ENCODE measurements around the gene ASB11.
"Not testable (repeated sequence)": the region's sequence is repeated elsewhere in the genome, so short reads cannot be mapped to it uniquely, and the experiment has no call there.

ASB11 gene

DNA sequence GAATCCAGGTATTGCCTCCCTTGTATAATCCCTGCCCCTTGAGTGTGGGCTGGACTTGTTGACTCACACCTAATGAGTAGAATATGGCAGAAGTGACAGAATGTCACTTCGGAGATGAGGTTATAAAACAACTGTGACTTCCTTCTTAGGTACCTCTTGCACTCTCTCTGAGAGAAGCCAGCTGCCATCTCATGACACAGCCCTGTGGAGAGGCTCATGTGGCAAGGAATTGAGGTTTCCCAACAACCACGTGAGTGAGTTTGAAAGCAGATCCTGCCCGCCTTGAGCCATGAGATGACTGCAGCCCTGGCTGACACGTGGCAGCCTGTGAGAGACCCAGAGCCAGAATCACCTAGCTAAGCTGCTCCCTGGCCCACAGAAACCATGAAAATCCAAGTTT, 13.5 kb downstream of the ASB11 start:
- no peak for DNase-seq

DNA sequence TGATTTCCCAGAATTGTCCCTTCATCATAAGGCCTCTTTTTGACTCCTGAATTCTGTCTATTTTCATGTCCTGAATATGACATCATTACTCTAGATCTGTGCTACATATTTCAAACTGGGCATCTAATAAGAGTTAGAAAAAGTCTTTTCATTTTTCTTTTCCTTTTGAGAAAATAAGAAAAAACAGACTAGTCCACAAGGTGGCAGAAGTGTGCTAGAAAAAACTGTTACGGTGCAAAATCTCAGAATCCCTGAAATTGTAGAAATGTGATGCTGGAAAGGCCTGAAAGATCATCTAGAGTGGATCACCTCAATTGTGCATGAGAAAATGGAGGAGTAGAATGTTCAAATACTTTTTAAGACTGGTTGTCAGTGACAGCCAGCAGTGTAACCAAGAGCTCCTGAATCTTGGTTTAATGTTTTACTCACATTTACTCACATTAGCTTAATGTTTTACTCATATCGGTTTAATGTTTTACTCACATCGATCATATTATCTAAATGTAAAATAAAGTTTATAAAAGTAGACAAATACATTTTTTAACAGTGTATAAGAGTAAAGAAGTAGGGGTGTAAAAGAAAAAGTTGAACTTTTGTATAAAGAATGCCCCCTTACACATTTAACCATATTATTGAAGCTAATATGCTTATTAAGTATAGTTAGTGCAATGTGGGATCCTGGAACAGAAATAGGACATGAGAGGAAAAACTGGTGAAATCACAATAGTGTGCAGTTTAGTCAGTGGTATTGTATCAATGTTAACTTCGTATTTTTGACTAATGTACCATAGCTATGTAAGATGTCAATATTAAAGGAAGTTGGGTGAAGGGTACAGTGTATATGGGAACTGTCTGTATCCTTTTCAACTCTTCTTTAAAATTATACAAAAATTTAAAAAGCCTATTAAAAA, 15.2 kb downstream of the ASB11 start:
- peak; percentile 3 for DNase-seq

DNA sequence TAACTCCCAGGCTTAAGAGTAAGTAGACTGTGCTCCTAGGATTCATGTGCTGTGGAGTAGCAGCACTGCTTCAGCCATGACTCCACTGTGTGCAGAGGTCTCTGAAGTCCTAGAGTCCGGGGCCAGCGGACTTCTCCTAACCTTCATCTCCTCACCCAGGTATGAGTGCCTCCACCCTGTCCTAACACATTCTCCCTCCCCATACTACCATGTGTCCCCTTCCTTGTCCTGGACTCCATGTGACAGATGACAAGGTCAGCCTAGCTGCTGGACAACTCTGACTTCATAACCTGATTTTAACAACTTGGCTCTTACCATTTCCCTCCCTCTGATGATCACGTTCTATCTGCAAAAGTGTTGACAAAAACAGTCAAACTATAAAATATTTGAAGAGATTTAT, 16.7 kb downstream of the ASB11 start:
- DNase-seq = no peak

DNA sequence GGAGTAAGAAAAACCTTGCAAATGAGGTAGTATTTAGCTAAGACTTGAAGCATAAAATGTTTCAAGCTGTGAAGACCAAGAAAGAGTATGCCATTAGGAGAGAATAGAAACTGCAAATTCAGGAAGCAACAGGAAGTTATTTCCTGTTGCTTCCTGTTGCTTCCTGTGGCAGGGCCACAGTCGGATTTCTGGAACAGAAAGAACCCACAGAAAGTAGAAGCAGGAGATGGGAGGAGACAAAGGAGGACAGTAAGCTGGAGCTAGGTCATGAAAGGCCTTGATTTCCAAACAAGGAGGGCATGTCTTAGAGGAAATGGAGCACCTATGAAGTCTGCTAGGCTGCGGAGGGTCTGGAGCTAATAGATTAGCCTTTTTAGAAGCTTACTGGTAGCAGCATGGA, 17.2 kb downstream of the ASB11 start:
- no peak for DNase-seq

DNA sequence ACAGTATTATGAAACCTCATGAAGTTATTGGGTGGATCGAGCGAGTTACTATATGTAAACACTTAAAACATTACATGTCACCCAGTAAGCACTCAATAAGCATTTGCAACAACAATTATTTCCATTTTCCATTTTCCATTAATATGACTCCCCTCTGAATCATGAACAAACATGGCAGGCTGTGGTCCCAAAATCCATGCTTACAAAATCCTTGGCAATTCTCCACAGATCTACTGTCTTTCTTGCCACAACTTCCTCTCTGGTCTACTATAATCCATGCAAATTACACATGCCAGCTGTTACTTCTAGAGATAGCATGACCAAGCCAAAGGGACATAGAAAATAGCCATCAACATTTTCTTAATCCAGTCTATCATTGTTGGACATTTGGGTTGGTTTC, 22.0 kb downstream of the ASB11 start:
- no peak for DNase-seq

DNA sequence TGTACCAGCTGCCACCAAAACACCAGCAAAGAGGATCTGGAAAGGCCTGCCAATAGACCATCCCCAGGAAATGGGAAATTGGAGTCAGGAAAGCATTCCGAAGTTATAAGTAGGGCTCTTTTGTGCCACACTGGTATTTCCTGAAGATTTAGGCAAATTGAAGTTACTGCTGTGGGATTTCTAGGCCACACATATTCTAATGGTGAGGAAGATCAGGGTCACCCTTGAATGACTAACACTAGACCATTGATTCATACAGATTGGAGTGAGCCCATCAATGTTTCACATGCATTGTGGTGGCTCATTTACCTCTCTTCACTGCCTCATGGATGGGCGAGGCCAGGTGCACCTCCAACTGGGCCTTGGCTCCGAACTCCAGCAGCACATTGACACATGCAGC, 22.6 kb downstream of the ASB11 start:
- DNase-seq = no peak

DNA sequence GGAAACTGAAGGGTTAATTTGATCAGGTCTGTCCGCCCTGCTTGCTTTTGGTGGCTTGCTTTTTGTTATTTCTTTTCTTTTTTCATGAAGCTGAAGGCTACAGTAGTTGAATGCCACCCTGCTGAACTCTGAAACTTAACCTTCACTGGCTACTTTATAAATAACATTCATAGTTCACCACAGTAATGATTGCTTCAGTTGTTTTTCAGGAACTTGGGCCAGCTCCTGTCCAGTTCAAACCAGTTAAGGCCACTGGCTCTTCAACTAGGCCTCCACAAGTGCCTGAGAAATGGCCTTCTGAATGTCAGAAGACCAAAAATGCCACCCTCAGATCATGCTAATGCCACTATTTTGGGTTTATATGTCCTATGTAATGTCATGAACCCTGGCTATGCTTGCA, 37.8 kb downstream of the ASB11 start:
- no peak for DNase-seq

DNA sequence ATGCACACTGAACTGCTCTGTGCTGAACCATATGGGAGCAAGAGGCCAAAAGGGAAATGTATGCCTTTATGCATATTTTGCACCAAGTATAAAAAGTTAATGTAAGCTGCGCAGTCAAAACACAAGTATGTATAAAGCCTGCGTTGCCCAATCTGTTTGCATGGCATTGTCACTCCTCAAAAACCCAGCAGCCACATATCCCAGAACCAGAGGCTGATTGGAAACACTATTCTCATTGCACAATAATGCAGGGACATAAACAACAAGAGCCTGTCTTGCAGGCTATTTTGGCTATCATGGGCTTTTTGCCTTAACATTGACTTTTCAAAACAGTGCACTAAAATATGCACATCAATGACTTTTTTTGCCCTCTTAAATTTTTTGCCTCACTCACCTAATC, 40.5 kb downstream of the ASB11 start:
- DNase-seq = no peak

DNA sequence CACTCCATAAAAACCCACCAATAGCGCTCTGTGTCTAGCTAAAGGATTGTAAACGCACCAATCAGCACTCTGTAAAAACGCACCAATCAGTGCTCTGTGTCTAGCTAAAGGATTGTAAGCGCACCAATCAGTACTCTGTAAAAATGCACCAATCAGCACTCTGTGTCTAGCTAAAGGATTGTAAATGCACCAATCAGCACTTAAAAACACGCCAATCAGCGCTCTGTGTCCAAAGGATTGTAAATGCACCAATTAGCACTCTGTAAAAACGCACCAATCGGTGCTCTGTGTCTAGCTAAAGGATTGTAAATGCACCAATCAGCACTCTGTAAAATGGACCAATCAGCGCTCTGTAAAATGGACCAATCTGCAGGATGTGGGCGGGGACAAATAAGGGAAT, 42.2 kb downstream of the ASB11 start:
- not testable (repeated sequence) for DNase-seq

DNA sequence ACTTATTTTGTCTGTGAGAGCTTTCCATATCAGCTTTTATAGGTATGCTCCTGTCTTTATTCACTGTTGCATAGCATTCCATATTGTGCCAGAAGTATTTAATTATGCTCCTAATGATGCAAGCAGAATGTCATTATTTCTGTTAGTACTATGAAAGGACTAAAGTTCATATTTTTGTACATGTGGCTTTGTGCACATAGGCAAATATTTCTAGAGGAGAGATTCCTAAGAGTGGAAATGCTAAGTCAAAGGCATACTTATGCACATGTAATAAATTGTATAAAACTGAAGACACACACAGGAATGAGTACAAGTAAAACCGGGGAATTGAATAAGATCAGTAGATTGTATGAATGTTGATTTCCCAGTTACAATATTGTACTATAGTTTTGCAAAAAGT, 43.7 kb downstream of the ASB11 start:
- DNase-seq = no peak

DNA sequence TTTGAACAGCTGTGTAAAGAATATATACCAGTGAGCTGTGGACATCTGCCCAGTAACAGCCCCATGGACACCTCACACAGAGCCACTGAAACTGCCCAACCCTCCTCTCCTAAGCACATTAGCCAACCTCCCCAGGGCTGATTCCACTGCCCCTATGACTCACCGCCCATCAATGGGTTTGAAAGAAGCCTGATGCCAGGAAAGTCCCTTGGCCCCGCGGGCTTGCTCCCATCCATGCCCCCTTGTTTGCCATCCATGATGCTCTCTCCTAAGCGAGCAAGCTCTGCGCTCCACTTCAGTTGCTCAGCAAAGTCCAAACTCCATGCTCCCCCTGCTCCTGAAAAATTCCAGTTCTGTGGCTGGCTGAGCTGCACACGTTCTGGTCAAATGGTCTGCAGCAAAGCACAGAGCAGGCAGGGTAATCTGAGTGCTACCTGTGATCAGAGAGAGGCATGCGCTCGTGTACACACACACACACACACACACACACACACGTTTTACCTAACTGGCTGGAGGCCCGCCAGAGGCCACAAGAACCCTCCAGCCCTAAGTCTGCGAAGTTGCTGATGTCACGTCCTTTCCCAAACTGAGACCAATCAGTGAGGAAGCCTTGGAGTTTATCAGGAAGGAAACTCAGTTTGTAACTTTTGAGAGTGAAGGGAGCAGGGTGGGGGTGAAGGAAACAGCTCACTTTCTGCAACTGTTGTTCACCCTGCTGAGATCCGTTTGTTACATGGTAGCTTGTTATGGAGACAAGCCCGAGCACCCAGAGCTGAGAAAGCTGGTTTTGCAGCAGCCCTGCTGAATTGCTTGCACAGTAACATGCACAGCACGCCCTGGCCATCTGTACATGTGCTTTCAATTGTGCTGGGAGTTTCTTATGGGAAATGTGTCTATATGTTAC, 45.6 kb downstream of the ASB11 start, which contains the start of gene ASB9:
ASB9 (minus strand) TSS at position 466 of the 904 bp plus-strand sequence; CDS start at position 257, 209 bp downstream.
- DNase-seq = peak; percentile 19

DNA sequence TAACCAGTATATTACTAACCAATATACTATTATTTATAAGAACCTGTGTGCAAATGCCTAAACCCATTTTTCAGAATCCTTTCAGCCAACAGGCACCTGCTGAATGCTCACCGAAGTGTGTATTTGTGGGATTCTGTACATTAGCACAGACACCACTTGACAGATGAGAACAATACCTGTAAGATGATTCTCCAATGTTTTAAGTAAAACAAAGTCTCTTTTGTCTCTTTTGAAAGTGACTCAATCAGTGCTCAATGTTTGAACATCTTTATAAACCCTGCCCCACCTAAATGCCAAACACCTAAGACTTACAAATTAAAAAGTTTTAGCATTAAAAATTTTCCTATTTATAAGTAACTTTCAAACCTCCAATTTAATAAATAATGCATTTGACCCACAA, 46.3 kb downstream of the ASB11 start:
- DNase-seq = no peak

DNA sequence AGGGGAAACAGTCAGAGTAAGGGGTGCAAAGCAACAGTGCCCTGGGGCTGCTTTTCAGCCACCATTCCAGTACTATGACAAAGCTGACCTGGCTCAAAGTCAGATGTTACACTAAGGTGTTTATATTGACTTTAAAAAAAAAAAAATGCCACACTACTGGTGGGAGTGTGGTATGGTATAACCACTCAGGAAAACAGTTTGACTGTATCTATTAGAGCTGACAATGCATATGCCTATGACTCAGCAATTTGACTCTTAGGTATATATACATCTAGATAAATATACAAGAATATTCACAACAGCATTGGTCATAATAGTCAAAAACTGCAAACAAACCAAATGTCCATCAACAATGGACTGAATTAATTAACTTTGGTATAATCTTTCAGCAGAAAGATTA, 60.6 kb downstream of the ASB11 start:
- DNase-seq = no peak

DNA sequence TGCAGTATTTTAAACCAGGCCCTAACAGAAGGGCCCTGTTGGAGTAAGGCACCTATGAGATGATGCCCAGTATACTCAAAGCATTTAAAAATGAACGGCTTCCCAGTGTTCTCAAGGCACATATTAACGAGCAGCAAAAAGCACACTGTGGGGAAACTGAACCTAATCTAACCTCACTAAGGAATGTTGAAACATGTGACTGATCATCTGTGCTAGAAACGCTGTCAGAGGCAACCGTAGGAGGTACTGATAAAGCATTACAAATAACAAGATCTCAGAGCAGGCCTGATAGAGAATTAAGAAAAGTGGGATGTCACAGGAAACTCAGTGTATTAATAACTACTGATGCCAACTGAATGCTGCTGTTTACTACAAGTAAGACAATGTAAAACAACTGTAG, 69.5 kb downstream of the ASB11 start:
- no peak for DNase-seq

DNA sequence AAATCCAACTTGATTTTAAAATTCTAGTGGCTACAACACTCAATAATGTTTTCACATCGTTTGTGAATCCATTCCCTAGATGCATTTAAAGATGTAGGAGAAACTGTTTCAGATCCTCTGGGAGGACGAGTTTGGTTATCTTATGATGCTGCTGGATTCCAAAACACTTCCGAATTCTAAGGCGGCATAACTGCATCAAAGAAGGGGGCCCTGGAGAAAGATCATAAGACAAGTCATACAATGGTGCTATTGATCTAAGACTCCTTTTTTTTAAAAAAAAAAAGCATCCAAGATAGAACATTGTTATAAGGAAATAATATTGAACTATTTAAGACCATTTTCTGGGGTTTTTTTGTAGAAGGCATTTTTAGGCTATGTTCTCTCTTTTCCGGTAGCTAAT, 71.0 kb downstream of the ASB11 start:
- DNase-seq = no peak

DNA sequence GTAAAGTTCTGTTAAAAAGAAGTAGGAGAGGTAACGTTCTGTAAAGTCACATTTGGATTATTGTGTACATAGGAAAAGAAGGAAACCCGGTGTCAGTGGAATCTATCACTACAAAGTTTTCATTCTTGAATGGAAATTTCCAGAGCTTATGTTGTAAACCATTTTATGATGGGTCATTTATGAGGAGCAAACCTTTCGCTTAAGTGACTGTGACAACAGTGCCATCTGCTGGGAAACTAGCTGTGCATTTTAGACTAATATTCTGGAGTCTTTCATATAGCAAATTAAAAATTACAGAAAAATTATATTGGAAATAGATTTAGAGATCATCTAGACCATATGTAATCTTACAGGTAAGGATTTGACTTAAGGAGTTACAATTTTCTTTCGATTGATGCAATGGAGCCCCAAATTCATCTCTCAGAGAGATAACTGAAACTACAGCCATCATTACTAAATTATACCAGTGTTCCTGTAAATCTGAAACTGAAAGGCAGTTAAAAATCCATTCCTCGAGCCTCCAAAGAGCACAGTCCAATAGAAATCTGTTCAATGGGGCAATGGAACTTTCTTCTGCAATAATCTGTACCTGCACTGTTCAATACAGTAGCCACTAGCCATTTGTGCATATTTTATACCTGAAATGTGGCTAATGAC, 72.4 kb downstream of the ASB11 start:
- DNase-seq = peak; percentile 33

DNA sequence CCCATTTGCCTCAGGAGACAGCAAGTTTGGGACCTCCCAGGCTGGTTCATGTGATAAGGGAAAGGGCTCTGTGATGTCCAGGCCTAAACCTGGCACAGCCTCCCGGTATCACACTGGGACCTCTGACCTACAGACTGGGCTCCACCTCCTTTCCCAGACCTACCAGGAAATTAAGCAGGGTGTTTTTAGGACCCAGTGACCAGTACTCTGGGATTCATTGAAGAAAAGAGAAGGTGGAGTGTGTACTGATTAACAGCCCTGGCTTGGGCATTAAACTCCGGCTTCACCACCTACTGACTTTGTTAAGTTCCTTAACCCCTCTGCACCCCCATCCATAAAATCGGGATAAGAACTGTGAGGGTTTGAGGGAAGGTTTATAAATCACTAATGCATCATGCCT, 74.1 kb downstream of the ASB11 start:
- no peak for DNase-seq

DNA sequence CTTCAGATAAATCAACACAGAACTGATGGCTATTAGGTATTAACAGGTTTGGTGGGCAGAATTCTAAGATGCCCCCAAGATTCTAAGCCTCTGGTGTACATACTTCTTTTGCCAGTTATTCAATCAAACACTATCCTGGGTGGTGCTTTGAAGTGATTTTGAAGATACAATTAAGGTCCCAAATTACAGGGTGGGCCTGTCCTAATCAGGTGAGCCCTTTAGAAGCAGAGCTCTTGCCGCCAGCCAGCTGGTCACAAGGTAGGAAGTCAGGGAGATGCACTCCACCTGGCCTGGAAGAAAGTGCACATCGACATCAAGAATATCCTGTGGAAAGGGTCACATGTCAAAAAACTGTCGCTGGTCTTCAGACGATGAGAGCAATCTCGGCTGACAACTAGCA, 75.0 kb downstream of the ASB11 start:
- no peak for DNase-seq

DNA sequence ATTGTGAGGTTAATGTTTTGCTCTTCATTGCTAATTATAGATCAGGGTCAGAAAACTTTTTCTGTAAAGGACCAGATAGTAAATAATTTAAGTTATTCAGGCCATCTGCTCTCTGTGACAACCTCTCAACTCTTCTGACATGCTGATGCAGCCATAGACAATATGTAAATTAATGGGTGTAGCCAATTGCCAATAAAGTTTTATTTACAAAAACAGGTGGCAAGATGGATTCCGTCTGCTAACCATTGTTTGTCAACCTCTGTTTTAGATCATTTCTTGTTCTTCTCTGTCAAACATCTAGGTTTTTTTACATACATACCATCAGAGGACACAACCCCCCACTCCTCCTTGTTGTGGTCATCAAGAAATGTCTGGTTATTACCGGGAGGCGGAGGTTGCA, 79.3 kb downstream of the ASB11 start:
- no peak for DNase-seq

DNA sequence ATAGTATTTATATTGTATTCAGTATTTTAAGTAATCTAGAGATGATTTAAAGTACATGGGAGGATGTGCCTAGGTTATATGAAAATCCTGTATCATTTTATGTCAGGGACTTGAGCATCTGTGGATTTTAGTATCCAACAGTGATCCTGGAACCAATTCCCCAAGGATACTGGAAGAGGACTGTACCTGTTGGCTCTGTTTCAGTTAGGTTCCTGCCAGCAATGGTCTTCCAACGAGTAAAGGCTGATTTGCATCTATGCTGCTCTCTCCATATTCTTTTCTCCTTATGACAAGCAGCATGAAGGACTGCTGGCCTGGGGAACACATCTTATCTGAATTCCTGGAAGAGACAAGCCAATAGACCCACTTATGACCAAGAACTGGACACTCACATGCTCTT, 80.4 kb downstream of the ASB11 start:
- no peak for DNase-seq

DNA sequence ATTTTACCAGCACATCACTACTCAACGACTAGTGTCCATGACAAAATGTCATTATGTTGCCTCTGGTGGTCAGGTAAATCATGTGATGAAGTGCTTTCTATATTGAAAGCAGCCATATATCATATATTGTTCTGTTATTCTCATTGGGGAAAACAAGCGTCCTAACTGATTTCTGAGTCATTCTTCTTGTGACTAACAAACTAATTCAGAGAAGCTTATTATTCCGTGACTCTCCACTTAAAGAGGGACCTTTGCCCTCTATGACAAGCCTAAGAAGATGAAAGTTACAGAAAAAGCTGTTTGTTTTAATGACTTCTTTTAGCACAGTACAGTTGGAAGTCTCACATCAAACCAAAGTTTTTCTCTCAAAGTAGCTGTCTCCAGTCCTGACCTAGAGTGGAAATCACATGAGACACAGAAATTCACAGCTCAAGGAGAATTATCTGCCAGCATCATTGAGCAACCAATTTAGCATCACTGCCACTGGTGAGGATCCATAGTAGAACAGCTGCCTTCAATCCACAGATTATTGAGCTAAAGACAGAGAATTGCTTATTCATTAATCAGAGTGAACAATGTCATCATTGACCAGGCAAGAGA, 81.9 kb downstream of the ASB11 start:
- no peak for DNase-seq
